Activated CD4-positive, alpha-beta memory T cell treated with anti-CD3 and anti-CD28 coated beads for 36 hours (primary cell): ENCODE results near the gene MYH15. TPM values are rescaled to one million over a fixed set of nuclear protein-coding genes. Genes with fewer than 3 reads are reported as not detected.

Source experiments
- CTCF ChIA-PET: fragments of 350-600 bp; sonication (Branson Sonifier 250); formaldehyde crosslinking; loops from one replicate; lab custom pipeline; 2021; ENCODE audit warnings: antibody characterized with exemption, inconsistent platforms; lab: Charles Lee
- POLR2A ChIA-PET: fragments of 350-600 bp; sonication (Branson Sonifier 250); formaldehyde crosslinking; loops from one replicate; lab custom pipeline; 2021; ENCODE audit warnings: antibody characterized with exemption; lab: Charles Lee
- DNase-seq: peaks from one replicate; pipeline ENCODE4 v3.0.0-alpha.2; 2020
- H3K27ac Mint-ChIP-seq: one replicate; pipeline ENCODE4 v1.8.0; 2021; ENCODE audit warnings: mixed read lengths
- H3K27me3 Mint-ChIP-seq: one replicate; pipeline ENCODE4 v1.8.0; 2021; ENCODE audit warnings: mixed read lengths
- H3K36me3 Mint-ChIP-seq: one replicate; pipeline ENCODE4 v1.8.0; 2021; ENCODE audit warnings: mixed read lengths
- H3K4me1 Mint-ChIP-seq: one replicate; pipeline ENCODE4 v1.8.0; 2021; ENCODE audit warnings: low read depth, mixed read lengths
- H3K4me3 Mint-ChIP-seq: one replicate; pipeline ENCODE4 v1.8.0; 2021; ENCODE audit warnings: mild to moderate bottlenecking, mixed read lengths
- H3K9me3 Mint-ChIP-seq: one replicate; pipeline ENCODE4 v1.8.0; 2021; ENCODE audit warnings: mixed read lengths
- intact Hi-C: fragments of 100-400 bp; cut with micrococcal nuclease; formaldehyde crosslinking; loops from one replicate; pipeline ENCODE4 v1.15.1; 2023
- total RNA-seq, 2 experiments: library from RNA; stranded (reverse); gene quantifications; one replicate each; pipeline ENCODE4 v1.2.3, GENCODE V29; 2021

MYH15 gene
- total RNA-seq, 2 experiments from 2014 or later: 0.12 to 0.17 TPM

- H3K4me1 Mint-ChIP-seq: peaks cover 6% of the 10 kb centered on the region
Observed at GRCh38 chr3:108468577-108468976, 41.8 kb downstream of the MYH15 start.

GRCh38 chr3:108462899-108463298 is 47.5 kb downstream of the MYH15 start:
- intact Hi-C loops: no loop called here
- no peak overlapping the region for H3K4me3 Mint-ChIP-seq
- no peak for DNase-seq
- H3K4me1 Mint-ChIP-seq: no peaks in the 10 kb centered on the region
- ChIA-PET POLR2A (no interaction called here), CTCF (interaction anchor here (1.7 kb wide), 1 partner anchor 15 kb away, joined by 5 read pairs; no protein-coding TSS in a partner anchor)
- no peaks in the 10 kb centered on the region for H3K9me3 Mint-ChIP-seq
- no peak overlapping the region for H3K27ac Mint-ChIP-seq
- H3K27me3 Mint-ChIP-seq: no peaks in the 10 kb centered on the region
- H3K36me3 Mint-ChIP-seq: no peaks in the 10 kb centered on the region

More at GRCh38 chr3:108468577-108468976, 41.8 kb downstream of the MYH15 start:
- intact Hi-C loops: no loop called here
- H3K36me3 Mint-ChIP-seq: no peaks in the 10 kb centered on the region
- H3K4me3 Mint-ChIP-seq: no peak overlapping the region
- no peaks in the 10 kb centered on the region for H3K9me3 Mint-ChIP-seq
- POLR2A ChIA-PET: no interaction called here
- CTCF ChIA-PET: interaction anchor here (2.1 kb wide), 1 partner anchor 9 kb away, joined by 7 read pairs; no protein-coding TSS in a partner anchor
- H3K27ac Mint-ChIP-seq: no peak overlapping the region
- H3K27me3 Mint-ChIP-seq: peaks cover 2% of the 10 kb centered on the region
- no peak for DNase-seq

- intact Hi-C loops: no loop called here
- Mint-ChIP-seq H3K9me3 (no peaks in the 10 kb centered on the region), H3K27me3 (no peaks in the 10 kb centered on the region), H3K4me1 (no peaks in the 10 kb centered on the region), H3K27ac (no peak overlapping the region), H3K4me3 (no peak overlapping the region), H3K36me3 (no peaks in the 10 kb centered on the region)
- ChIA-PET POLR2A (no interaction called here), CTCF (interaction anchor here (0.9 to 2.1 kb wide), 3 partner anchors 13 to 16 kb away, joined by 3 to 7 read pairs (median 5); no protein-coding TSS in a partner anchor)
- DNase-seq: no peak
Observed at GRCh38 chr3:108461661-108462111, 48.7 kb downstream of the MYH15 start.

- POLR2A ChIA-PET: no interaction called here
- Mint-ChIP-seq H3K36me3 (no peaks in the 10 kb centered on the region), H3K4me3 (no peak overlapping the region), H3K9me3 (peaks cover 3% of the 10 kb centered on the region), H3K27me3 (no peaks in the 10 kb centered on the region), H3K27ac (no peak overlapping the region), H3K4me1 (no peaks in the 10 kb centered on the region)
- DNase-seq: no peak
- CTCF ChIA-PET: interaction anchor here (2.1 kb wide), 1 partner anchor 18 kb away, joined by 7 read pairs; no protein-coding TSS in a partner anchor
- intact Hi-C loops: no loop called here
Observed at GRCh38 chr3:108459225-108459624, 51.2 kb downstream of the MYH15 start.

- ChIA-PET CTCF (no interaction called here), POLR2A (no interaction called here)
- Mint-ChIP-seq H3K4me3 (no peak overlapping the region), H3K36me3 (no peaks in the 10 kb centered on the region), H3K4me1 (no peaks in the 10 kb centered on the region), H3K27ac (no peak overlapping the region), H3K27me3 (no peaks in the 10 kb centered on the region), H3K9me3 (peaks cover 3% of the 10 kb centered on the region)
- no peak for DNase-seq
- intact Hi-C loops: no loop called here
Observed at GRCh38 chr3:108455212-108455705, 55.1 kb downstream of the MYH15 start.

- no peaks in the 10 kb centered on the region for H3K4me1 Mint-ChIP-seq
- no peak for DNase-seq
- H3K9me3 Mint-ChIP-seq: peaks cover 4% of the 10 kb centered on the region
- ChIA-PET POLR2A (no interaction called here), CTCF (no interaction called here)
- H3K36me3 Mint-ChIP-seq: no peaks in the 10 kb centered on the region
- no peak overlapping the region for H3K4me3 Mint-ChIP-seq
- no peak overlapping the region for H3K27ac Mint-ChIP-seq
- H3K27me3 Mint-ChIP-seq: peaks cover 5% of the 10 kb centered on the region
- intact Hi-C loops: no loop called here
Observed at GRCh38 chr3:108453565-108453964, 56.8 kb downstream of the MYH15 start.

GRCh38 chr3:108450444-108450843 is 60.0 kb downstream of the MYH15 start:
- Mint-ChIP-seq H3K4me1 (no peaks in the 10 kb centered on the region), H3K9me3 (peaks cover 24% of the 10 kb centered on the region), H3K27ac (no peak overlapping the region), H3K4me3 (no peak overlapping the region), H3K36me3 (peaks cover 7% of the 10 kb centered on the region), H3K27me3 (peaks cover 5% of the 10 kb centered on the region)
- intact Hi-C loops: no loop called here
- POLR2A ChIA-PET: no interaction called here
- no peak for DNase-seq
- CTCF ChIA-PET: no interaction called here

- Mint-ChIP-seq H3K36me3 (peaks cover 7% of the 10 kb centered on the region), H3K9me3 (peaks cover 21% of the 10 kb centered on the region), H3K27ac (no peak overlapping the region), H3K4me3 (no peak overlapping the region), H3K4me1 (no peaks in the 10 kb centered on the region), H3K27me3 (peaks cover 5% of the 10 kb centered on the region)
- POLR2A ChIA-PET: no interaction called here
- intact Hi-C loops: no loop called here
- CTCF ChIA-PET: no interaction called here
- no peak for DNase-seq
Observed at GRCh38 chr3:108448593-108448992, 61.8 kb downstream of the MYH15 start.

- peaks cover 21% of the 10 kb centered on the region for H3K9me3 Mint-ChIP-seq
- intact Hi-C loops: no loop called here
- H3K4me1 Mint-ChIP-seq: no peaks in the 10 kb centered on the region
- H3K27me3 Mint-ChIP-seq: peaks cover 5% of the 10 kb centered on the region
- H3K36me3 Mint-ChIP-seq: peaks cover 7% of the 10 kb centered on the region
- no peak overlapping the region for H3K27ac Mint-ChIP-seq
- no peak for DNase-seq
- ChIA-PET POLR2A (no interaction called here), CTCF (no interaction called here)
- no peak overlapping the region for H3K4me3 Mint-ChIP-seq
Observed at GRCh38 chr3:108447096-108447847, 63.1 kb downstream of the MYH15 start.

- POLR2A ChIA-PET: no interaction called here
- no peaks in the 10 kb centered on the region for H3K4me1 Mint-ChIP-seq
- intact Hi-C loops: no loop called here
Observed at GRCh38 chr3:108442281-108442680, 68.1 kb downstream of the MYH15 start.

GRCh38 chr3:108441518-108441917 is 68.9 kb downstream of the MYH15 start:
- Mint-ChIP-seq H3K4me3 (no peak overlapping the region), H3K4me1 (no peaks in the 10 kb centered on the region), H3K27me3 (no peaks in the 10 kb centered on the region), H3K36me3 (no peaks in the 10 kb centered on the region), H3K27ac (no peak overlapping the region), H3K9me3 (peaks cover 9% of the 10 kb centered on the region)
- ChIA-PET POLR2A (no interaction called here), CTCF (interaction anchor here (0.8 to 1.1 kb wide), 2 partner anchors 36 to 111 kb away, joined by 3 read pairs; no protein-coding TSS in a partner anchor)
- DNase-seq: no peak
- intact Hi-C loops: no loop called here

More at GRCh38 chr3:108442281-108442680, 68.1 kb downstream of the MYH15 start:
- Mint-ChIP-seq H3K4me3 (no peak overlapping the region), H3K27ac (no peak overlapping the region), H3K36me3 (peaks cover 6% of the 10 kb centered on the region), H3K9me3 (peaks cover 16% of the 10 kb centered on the region), H3K27me3 (no peaks in the 10 kb centered on the region)
- DNase-seq: no peak
- CTCF ChIA-PET: no interaction called here

- POLR2A ChIA-PET: no interaction called here
- CTCF ChIA-PET: interaction anchor here (0.8 to 1.1 kb wide), 2 partner anchors 36 to 111 kb away, joined by 3 read pairs; no protein-coding TSS in a partner anchor
- Mint-ChIP-seq H3K9me3 (peaks cover 4% of the 10 kb centered on the region), H3K4me1 (no peaks in the 10 kb centered on the region), H3K36me3 (no peaks in the 10 kb centered on the region), H3K27ac (no peak overlapping the region), H3K27me3 (no peaks in the 10 kb centered on the region), H3K4me3 (no peak overlapping the region)
- DNase-seq: no peak
- intact Hi-C loops: no loop called here
Observed at GRCh38 chr3:108441071-108441507, 69.3 kb downstream of the MYH15 start.
